Non-pigmented ciliary epithelial cell (primary cell): ENCODE measurements around the gene MYH1.

Experiments
- DNase-seq: peaks from one replicate; pipeline ENCODE4 v3.0.0-alpha.2; 2010; ENCODE audit warnings: low read depth

Gene MYH1

GRCh38 chr17:10477701-10478100, 40.6 kb downstream of the MYH1 start:
- DNase-seq = no peak

- no peak for DNase-seq
These were observed 43.8 kb downstream of the MYH1 start for GRCh38 chr17:10474536-10474935.

- no peak for DNase-seq
These were observed 46.5 kb downstream of the MYH1 start for GRCh38 chr17:10471858-10472257.

GRCh38 chr17:10469459-10469858, 48.9 kb downstream of the MYH1 start, which contains the start of gene MYH4:
TSS of gene MYH4 (minus strand) at chr17:10469559. CDS start at chr17:10466745, 2,814 bp downstream.
- DNase-seq = no peak

GRCh38 chr17:10463402-10463801, 54.9 kb downstream of the MYH1 start:
- DNase-seq = no peak

- no peak for DNase-seq
These were observed 58.3 kb downstream of the MYH1 start for GRCh38 chr17:10460062-10460461.

GRCh38 chr17:10458701-10459100, 59.6 kb downstream of the MYH1 start:
- DNase-seq = no peak

GRCh38 chr17:10457952-10458351, 60.4 kb downstream of the MYH1 start:
- DNase-seq = no peak

GRCh38 chr17:10447026-10447931, 71.1 kb downstream of the MYH1 start:
- no peak for DNase-seq
